ENCODE measurements around the gene SYMPK. TPM values are rescaled to one million over a fixed set of nuclear protein-coding genes. Genes with fewer than 3 reads are reported as not detected.

Gene SYMPK
- total RNA-seq, 1 donor from 2014 or later: 72.1 TPM

DNA sequence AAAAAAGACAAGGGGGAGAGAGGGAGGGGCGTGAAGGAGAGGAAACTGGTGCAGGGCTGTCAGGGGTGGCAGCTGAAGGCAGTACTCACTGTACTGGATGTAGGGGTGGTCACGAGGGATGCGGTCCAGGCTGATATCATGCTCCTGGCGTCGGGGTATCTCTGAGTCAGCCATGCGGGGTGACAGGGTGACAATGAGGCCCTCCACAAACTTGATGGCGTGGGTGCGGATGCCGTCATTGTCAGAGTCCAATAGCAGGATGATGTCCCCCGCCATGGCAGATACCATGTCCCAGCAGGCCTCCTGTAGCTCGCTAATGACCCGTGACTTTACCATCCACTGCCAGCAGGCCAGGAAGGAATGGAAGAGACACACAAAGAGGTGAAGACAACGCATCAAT, 15.3 kb downstream of the SYMPK start:
- TF ChIP-seq, protein P1, sequence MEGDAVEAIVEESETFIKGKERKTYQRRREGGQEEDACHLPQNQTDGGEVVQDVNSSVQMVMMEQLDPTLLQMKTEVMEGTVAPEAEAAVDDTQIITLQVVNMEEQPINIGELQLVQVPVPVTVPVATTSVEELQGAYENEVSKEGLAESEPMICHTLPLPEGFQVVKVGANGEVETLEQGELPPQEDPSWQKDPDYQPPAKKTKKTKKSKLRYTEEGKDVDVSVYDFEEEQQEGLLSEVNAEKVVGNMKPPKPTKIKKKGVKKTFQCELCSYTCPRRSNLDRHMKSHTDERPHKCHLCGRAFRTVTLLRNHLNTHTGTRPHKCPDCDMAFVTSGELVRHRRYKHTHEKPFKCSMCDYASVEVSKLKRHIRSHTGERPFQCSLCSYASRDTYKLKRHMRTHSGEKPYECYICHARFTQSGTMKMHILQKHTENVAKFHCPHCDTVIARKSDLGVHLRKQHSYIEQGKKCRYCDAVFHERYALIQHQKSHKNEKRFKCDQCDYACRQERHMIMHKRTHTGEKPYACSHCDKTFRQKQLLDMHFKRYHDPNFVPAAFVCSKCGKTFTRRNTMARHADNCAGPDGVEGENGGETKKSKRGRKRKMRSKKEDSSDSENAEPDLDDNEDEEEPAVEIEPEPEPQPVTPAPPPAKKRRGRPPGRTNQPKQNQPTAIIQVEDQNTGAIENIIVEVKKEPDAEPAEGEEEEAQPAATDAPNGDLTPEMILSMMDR (IDR thresholded peaks at IDR 0.05): no peak
- Mint-ChIP-seq H3K4me3 (ENCODE audit: unreplicated experiment) (no peak overlapping the region), H3K9me3 (ENCODE audit: unreplicated experiment) (no peaks in the 10 kb centered on the region), H3K27me3 (ENCODE audit: unreplicated experiment) (no peaks in the 10 kb centered on the region), H3K36me3 (ENCODE audit: unreplicated experiment) (peaks cover 47% of the 10 kb centered on the region), H3K27ac (ENCODE audit: unreplicated experiment) (no peak overlapping the region), H3K4me1 (ENCODE audit: unreplicated experiment) (no peaks in the 10 kb centered on the region)
- no peak for DNase-seq (ENCODE audit: extremely low spot score, unreplicated experiment)

GRCh38 chr19:45842198-45842597, 20.7 kb downstream of the SYMPK start:
- H3K27ac Mint-ChIP-seq (ENCODE audit: unreplicated experiment): no peak overlapping the region
- H3K4me1 Mint-ChIP-seq (ENCODE audit: unreplicated experiment): no peaks in the 10 kb centered on the region
- no peak overlapping the region for H3K4me3 Mint-ChIP-seq (ENCODE audit: unreplicated experiment)
- TF ChIP-seq, protein P1 (IDR thresholded peaks at IDR 0.05): no peak
- no peak for DNase-seq (ENCODE audit: extremely low spot score, unreplicated experiment)
- H3K36me3 Mint-ChIP-seq (ENCODE audit: unreplicated experiment): peaks cover 66% of the 10 kb centered on the region
- H3K27me3 Mint-ChIP-seq (ENCODE audit: unreplicated experiment): no peaks in the 10 kb centered on the region
- H3K9me3 Mint-ChIP-seq (ENCODE audit: unreplicated experiment): no peaks in the 10 kb centered on the region

DNA sequence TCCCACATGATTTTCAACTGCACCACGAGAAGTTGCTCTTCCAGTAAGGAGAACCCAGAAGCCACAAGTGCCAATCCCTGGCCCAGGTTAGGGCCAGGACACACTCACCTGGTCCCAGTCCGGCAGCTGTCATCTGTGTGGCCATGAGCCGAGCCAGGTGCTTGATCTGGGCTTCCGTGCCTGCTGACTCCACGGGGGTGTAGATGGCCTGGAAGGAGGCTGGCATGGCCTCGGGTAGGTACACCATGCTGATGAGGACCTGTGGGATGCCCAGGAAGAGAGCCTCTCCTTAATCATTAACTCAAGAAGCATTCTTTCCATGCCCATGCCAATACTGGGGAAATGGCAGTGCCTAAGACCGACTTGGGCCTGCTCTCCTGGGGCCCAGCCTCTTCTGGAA, 28.0 kb downstream of the SYMPK start:
- Mint-ChIP-seq H3K4me1 (ENCODE audit: unreplicated experiment) (no peaks in the 10 kb centered on the region), H3K4me3 (ENCODE audit: unreplicated experiment) (no peak overlapping the region), H3K27ac (ENCODE audit: unreplicated experiment) (no peak overlapping the region), H3K27me3 (ENCODE audit: unreplicated experiment) (no peaks in the 10 kb centered on the region), H3K36me3 (ENCODE audit: unreplicated experiment) (peaks cover 60% of the 10 kb centered on the region), H3K9me3 (ENCODE audit: unreplicated experiment) (no peaks in the 10 kb centered on the region)
- TF ChIP-seq, protein P1 (IDR thresholded peaks at IDR 0.05): no peak
- DNase-seq (ENCODE audit: extremely low spot score, unreplicated experiment): no peak

GRCh38 chr19:45828945-45829344, 34.0 kb downstream of the SYMPK start:
- no peak for DNase-seq (ENCODE audit: extremely low spot score, unreplicated experiment)
- Mint-ChIP-seq H3K9me3 (ENCODE audit: unreplicated experiment) (no peaks in the 10 kb centered on the region), H3K4me1 (ENCODE audit: unreplicated experiment) (peaks cover 23% of the 10 kb centered on the region), H3K4me3 (ENCODE audit: unreplicated experiment) (no peak overlapping the region), H3K27ac (ENCODE audit: unreplicated experiment) (no peak overlapping the region), H3K27me3 (ENCODE audit: unreplicated experiment) (no peaks in the 10 kb centered on the region), H3K36me3 (ENCODE audit: unreplicated experiment) (peaks cover 63% of the 10 kb centered on the region)
- TF ChIP-seq, protein P1 (IDR thresholded peaks at IDR 0.05): no peak

DNA sequence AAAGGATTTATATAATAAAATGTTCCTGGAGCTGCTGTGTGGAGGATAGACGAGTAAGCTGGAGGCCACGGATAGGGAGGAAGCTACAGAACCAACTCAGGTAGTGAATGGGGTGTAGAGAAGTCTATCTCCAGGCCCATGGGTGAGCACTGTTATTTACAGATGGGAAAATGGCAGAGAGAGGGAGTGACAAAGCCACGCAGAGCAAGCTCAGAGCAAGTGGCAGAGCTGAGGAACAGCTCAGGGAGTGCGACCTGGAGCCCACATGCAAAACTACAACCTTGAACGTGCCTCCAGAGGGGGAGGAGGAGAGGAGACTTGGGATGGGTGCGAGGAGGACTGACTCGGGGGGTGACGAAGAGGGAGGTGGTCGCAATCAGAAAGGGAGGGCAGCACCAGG, 34.4 kb downstream of the SYMPK start:
- H3K4me3 Mint-ChIP-seq (ENCODE audit: unreplicated experiment): no peak overlapping the region
- H3K36me3 Mint-ChIP-seq (ENCODE audit: unreplicated experiment): peaks cover 61% of the 10 kb centered on the region
- no peaks in the 10 kb centered on the region for H3K9me3 Mint-ChIP-seq (ENCODE audit: unreplicated experiment)
- H3K27me3 Mint-ChIP-seq (ENCODE audit: unreplicated experiment): no peaks in the 10 kb centered on the region
- DNase-seq (ENCODE audit: extremely low spot score, unreplicated experiment): no peak
- H3K27ac Mint-ChIP-seq (ENCODE audit: unreplicated experiment): no peak overlapping the region
- TF ChIP-seq, protein P1 (IDR thresholded peaks at IDR 0.05): no peak
- H3K4me1 Mint-ChIP-seq (ENCODE audit: unreplicated experiment): peaks cover 23% of the 10 kb centered on the region
